ENCODE measurements around the gene BFAR.
A peak's percentile ranks its signal among the peaks of the same experiment; 100 is the strongest.
"Not testable (repeated sequence)": the region's sequence is repeated elsewhere in the genome, so short reads cannot be mapped to it uniquely, and the experiment has no call there.

Gene BFAR, protein sequence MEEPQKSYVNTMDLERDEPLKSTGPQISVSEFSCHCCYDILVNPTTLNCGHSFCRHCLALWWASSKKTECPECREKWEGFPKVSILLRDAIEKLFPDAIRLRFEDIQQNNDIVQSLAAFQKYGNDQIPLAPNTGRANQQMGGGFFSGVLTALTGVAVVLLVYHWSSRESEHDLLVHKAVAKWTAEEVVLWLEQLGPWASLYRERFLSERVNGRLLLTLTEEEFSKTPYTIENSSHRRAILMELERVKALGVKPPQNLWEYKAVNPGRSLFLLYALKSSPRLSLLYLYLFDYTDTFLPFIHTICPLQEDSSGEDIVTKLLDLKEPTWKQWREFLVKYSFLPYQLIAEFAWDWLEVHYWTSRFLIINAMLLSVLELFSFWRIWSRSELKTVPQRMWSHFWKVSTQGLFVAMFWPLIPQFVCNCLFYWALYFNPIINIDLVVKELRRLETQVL

DNA sequence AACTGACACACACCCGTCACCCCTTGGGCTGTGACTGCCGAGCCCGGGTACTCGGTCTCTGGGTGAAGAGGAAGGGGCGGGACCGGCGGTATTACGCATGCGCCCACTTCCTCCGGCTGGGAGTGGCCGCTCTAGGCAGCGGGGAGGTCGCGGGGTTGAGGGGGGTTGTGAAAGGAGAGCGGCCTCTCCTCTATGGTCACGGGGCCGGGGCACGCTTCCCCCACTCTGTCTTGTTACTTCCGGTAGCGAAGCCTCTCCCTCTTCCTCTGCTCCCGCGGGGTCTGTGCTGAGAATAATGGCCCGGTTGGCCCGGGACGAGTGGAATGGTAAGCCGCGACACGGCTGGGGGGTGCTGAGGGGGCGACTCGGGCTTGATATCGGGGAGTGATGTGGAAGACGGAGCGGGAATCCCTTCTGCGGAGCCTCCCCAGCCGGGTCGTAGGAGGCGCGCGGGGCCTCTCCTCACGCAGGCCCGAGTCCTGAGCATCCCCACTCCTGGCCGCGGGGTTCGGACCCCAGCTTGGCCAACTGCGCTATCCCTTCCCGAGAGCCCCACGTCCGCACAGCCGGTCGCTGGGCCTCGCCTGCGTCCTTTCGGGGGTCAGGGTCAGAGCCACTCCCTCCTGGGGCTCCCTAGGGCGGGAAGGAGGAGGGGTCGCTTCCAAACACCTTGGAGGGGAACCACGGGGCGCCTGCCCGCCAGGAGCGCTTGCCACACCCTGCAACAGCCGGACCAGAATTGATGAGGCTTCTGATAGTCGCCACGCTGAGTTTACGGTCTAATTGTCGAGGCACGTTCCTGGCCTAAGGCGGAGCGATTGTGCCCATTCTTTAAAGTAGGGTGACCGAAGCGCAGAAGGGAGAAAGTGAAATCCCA lies at the start of gene BFAR:
Gene BFAR, plus strand, starts transcription at position 259 of the 877 bp plus-strand sequence. CDS start 11,396 bp downstream, outside the sequence.
- DNase-seq (ENCODE audit: low spot score) = peak; percentile 95

DNA sequence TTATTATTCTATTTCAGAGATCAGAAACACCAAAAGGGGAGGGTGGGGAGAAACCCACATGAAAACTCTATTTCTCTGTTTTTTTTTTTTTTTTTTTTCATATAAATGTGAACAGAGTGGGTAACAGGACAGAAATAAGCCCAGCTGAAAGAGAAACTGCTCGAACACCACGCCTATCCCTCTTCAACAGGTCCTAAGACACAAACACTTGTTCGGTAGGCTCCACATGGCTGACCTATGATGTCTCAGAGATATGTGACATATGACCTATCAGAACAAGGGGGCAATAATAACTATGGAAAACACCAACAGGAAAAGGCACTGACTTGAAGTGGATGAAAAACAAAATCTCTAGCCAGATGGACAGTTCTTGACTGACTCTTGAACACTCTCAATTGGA lies 47.5 kb upstream of the BFAR start:
- DNase-seq (ENCODE audit: low spot score) = no peak

DNA sequence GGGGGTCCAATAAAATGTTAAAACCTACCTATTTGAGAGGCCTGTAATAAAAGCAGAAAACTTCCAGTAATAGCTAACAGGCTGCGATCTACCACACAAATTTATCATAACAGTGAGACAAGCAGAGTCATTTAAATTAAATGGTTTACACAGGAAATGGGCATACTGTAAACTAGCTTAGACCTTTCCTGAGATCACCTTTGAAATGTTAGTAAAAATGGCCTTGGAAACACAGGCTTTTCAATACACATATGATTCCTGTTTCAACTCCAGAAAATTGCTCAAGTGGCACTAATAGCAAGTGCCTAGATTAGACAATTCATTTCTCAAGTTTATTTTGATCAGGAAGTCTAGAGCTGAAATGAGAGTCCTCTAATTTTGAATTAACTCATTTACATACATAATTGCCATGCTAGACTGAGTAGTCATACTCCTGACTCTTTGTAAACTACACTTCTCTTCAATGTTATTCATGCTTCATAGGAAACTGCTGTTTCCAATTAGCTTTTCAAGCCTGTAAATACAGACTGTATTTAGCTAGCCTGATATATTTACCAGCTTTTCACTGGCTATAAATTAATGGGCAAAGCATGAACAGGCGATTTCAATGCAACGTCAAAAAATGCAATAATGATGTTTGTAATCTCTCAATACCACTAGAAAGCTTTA lies 46.0 kb upstream of the BFAR start:
- no peak for DNase-seq (ENCODE audit: low spot score)

DNA sequence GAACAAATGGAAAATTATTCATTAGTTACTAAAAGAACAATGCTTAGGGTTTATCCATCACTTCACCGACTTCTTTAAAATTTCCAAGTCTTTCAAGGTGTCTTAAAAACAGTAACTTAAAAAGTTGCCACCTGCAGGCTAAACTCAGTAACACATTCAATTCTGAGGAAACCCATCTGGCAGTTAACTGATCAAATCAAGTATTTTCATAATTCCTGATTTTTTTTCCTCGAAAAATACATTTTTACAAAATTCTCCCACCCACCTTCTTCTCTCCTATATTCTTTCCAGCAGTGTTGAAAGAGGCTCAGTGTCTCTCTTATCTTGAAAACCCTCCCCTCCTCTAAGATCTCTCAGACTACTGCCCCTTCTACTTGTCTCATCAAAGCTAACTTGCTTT lies 32.6 kb upstream of the BFAR start:
- DNase-seq (ENCODE audit: low spot score) = peak; percentile 13

DNA sequence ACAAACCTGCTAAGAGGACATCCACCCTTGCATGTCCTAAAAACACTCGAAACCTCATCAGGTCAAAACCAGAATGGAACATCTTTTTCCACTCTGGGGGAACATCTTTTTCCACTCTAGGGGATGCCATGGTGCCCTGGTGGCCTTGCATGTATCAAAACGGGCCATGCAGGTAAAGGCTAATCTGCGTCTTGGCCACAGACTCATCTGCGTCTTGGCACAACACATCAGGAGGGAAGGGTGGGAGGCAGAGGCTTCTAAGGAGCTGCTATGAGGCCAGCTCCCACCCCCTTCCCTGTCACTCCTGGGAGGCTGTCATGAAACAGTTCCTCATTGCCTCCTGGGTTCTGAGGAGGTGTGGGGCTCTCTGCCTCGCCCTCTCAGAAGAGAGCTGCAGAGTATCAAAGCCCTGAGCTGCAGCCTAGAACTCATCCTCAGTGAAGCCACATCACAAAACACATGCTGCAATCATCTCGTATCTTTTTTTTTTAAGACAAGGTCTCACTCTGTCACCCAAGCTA lies 30.2 kb upstream of the BFAR start:
- no peak for DNase-seq (ENCODE audit: low spot score)

DNA sequence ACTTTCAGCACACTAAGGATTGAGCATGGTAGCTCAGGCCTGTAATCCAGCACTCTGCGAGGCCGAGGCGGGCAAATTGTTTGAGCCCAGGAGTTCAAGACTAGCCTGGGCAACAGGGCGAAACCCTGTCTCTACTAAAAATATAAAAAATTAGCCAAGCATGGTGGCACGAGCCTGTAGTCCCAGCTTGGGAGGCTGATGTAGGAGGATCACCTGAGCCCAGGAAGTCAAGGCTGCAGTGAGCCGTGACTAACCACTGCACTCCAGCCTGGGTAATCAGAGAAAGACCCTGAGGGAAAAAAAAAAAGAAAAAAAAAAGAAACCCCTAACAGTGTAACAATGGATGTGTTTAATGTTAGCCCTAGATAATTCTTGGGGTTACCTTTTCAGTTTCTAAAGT lies 26.6 kb upstream of the BFAR start:
- DNase-seq (ENCODE audit: low spot score) = no peak

DNA sequence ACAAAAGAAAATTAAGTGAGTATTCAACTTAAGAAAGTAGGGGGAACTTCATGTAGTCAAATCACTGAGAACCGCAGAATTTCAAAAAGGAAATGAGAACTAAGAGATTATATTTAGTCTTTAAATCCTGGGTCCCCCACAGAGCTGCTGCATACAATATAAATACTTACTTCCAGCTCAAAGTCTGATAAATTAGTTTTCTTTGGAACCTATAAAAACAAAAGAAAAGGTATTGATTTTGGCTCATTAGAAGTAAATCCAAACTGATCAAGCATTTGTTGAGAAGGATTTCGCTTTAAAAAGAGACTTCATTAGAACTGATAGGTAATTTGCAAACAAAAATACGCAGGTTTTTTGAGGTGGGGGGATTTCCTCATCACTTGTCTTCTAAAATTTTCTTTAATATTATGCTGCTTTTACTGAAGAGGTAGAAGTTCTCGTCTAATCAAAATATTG lies 24.6 kb upstream of the BFAR start:
- no peak for DNase-seq (ENCODE audit: low spot score)

DNA sequence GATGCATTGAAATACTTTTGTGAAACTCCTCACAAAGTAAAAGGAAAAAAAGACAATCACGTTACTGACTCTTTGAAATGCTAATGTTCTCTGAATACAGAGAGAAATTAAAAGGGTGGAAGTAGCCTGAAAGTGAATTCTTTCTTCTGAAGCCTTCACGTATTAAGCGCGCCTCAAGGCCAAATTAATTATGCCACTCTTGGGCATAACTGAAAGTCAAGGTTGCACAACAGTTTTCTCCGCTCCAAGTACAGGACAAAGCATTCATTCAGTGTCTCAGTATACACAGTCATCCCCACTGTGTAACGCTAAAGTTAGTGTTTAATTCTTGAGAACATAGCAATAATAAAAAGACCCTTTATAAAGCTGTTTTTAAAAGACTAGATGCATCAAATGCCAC lies 24.1 kb upstream of the BFAR start:
- DNase-seq (ENCODE audit: low spot score) = no peak

DNA sequence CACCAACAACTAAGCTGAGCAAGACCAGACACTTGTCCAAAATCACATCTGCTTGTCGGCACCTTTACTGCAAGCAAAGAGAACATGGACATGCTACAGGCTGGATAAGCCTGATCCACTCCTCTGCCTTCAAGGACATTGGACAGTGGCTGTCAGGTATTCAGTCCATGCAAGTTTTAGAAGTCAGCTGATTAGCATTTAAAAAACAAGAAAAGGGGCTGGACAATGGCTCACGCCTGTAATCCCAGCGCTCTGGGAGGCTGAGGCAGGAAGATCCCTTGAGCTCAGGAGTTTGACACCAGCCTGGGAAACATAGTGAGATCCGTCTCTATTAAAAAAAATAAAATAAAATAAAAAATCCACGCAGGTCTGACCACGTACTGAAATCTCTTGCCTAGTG lies 23.0 kb upstream of the BFAR start:
- no peak for DNase-seq (ENCODE audit: low spot score)

DNA sequence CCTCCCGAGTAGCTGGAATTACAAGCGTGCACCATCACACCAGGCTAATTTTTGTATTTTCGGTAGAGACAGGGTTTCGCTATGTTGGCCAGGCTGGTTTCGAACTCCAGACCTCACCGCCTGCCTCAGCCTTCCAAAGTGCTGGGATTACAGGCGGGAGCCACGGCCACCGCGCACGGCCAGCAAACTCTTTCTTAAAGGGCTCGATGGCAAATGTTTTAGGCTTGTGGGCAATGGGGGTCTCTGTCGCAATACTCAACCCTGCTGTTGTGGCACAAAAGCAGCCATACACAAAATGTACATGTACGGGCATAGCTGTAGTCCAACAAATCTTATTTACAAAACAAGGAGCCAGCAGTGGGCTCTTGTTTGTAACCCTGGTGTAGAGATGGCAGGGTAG lies 21.1 kb upstream of the BFAR start:
- DNase-seq (ENCODE audit: low spot score) = no peak

DNA sequence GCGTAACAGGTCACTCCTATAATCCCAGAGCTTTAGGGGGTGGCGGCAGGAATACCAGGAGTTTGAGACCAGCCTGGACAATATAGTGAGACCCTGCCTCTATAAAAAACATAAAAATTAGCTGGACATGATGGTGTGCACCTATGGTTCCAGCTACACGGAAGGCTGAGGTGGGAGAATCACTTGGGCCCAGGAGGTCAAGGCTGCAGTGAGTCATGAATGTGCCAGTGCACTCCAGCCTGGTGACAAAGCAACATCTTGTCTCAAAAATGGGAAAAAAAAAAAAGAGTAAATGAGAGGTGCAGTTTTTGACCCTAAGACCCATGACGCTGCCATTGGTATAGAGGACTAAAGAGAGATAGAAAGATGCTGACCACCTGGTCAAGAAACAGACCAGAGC lies 18.8 kb upstream of the BFAR start:
- no peak for DNase-seq (ENCODE audit: low spot score)

DNA sequence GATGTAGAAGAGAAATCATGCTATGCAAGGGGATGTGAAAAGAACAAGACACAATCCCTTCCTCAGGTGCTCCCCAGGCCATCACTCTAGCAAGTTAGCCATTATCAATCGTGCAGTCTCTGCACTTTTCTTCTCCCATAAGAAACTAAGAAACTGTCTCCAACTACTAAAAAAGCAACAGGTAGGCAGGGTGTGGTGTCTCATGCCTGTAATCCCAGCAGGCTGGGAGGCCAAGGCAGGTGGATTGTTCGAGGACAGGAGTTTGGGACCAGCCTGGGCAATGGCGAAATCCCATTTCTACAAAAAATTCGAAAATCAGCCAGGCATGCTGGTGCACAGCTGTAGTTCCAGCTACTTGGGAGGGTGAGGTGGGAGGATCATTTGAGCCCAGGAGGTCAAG lies 16.5 kb upstream of the BFAR start:
- no peak for DNase-seq (ENCODE audit: low spot score)

DNA sequence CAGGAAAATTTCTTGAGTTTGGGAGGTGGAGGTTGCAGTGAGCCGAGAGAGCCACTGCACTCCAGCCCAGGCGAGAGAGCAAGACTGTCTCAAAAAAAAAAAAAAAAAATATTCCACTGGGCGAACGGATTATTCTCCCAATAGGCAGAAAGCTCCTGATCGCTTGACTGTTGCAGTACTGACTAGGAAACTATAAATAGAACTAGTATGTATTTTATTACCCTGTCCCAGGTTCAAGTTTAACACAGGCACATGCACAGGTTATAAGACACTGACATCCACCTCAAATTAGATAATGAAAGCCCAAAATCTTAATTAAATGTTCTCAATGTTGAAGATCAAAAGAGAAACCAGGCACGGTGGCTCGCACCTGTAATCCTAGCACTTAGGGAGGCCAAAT lies 14.2 kb upstream of the BFAR start:
- DNase-seq (ENCODE audit: low spot score) = no peak

DNA sequence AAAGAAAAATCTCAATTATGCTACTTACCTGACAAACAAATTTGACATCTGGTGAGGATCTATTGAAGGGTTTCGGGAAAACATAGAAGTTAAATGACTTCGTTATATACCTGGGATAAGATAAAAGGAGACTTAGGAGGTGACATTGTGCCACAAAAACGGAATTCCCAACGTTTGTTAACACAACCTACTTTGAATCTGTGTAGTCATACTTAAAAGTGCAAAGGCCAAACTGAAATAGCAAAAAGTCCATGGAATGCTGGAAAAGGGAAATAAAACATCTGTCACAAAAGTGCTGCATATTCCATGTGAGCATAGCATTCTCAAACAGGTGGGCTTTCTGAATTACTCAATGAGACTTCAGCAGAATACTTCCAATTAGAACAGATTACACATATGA lies 5.7 kb upstream of the BFAR start:
- no peak for DNase-seq (ENCODE audit: low spot score)

DNA sequence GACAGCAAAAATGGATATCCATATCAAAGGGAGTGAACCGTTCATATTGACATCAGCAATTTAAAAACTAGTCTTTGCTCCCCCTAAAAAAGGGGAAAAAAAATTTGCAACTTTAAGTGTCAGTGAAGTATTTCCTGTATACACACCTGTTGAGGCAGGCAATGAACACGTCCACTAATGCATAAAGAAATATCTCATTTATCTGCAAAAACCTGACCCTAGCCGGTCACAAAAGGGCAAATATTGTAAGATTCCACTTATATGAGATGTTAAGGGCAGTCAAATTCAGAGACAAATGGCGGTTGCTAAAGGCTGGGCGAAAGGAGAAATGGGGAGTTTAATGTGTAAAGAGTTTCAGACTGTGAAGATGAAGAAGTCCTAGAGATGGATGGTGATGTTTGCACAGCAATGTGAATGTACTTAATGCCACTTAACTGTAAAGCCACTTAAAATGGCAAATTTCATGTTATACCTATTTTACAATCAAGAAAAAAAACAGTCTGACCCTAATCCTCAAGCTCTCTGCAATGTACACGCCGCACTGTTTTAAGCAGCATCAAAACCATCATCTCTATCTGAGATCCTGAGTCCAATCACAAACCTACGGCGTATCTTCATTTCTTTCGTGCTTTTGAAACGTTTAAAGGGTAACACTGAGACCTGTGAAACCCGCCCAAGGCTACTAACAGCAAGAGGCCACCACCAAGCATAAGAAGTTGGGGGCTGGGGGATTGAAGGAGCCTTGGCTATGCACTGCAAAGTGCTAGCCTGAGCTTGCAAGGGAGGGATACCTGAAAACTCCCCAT lies 3.7 kb upstream of the BFAR start:
- no peak for DNase-seq (ENCODE audit: low spot score)

DNA sequence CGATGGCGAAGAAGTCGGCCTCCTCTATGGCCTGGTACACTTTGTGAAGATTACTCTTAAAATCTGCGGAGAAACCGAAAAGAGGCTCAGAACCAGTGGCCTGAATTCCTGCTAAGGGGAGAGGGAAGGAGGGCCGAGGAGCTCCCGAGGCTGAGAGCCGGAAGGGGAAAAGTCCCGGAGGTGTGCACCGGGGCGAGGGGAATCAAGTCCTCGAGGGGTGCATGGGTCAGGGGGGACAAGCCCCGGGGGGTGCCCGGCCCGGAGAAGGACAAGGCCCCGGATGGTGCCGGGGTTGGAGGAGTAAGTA lies 3.2 kb upstream of the BFAR start:
- DNase-seq (ENCODE audit: low spot score) = peak; percentile 8

DNA sequence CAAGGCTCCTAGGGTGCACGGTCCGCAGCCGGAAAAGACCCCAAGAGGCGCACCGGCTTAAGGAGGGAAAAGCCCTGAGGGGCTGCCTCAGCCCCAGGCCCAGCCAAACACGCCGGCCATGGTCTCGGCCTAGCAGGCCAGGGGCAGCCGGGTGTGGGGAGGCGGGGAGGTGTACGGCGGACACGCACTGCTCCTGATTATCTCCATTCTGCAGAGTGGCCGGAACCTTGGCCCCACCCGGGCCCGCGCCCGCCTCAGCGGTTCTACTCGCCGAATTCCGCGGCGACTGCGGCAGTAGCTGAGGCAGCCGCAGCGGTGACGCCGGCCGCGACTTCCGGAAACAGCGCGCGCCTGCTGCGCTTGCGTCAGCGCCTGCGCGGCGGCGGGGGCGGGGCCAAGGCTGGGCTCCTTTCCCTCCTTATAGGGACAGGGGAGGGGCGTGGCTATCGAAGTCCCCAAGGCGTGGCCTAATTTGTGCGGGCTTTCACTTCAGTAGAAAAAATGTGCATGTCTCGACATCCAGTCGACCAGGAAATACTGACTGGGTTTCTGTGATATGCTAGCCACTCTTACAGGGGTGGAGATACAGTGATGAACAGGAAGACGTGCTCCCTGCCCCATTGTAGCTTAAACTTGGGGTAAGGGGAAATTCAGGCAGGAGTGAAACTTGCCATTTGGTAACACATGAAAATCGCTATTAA lies 2.7 kb upstream of the BFAR start, which contains the start of gene PARN:
Gene PARN, minus strand, starts transcription at position 342 of the 701 bp plus-strand sequence. Its CDS starts 135 bp downstream, at position 207.
- DNase-seq (ENCODE audit: low spot score) = peak; percentile 97

DNA sequence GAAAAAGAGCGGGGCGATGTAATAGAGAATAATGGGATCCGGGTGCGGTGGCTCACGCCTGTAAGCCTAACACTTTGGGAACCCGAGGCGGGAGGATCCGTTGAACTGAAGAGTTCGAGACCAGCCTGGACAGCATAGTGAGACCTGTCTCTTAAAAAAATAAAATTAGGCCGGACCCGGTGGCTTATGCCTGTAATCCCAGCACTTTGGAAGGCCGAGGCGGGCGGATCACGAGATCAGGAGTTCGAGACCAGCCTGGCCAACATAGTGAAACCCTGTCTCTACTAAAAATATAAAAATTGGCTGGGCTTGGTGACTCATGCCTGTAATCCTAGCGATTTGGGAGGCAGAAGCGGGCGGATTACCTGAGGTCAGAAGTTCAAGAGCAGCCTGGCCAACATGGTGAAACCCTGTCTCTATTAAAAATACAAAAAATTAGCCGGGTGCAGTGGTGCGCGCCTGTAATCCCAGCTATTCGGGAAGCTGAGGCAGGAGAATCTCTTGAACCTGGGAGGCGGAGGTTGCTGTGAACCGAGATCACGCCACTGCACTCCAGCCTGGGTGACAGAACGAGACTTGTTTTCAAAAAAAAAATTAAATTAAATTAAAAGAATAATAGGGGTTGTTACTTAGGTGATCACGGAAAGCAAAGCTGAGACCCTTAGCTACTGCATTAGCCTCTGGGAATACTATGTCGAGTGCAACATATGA lies 2.0 kb upstream of the BFAR start:
- not testable (repeated sequence) for DNase-seq (ENCODE audit: low spot score)

DNA sequence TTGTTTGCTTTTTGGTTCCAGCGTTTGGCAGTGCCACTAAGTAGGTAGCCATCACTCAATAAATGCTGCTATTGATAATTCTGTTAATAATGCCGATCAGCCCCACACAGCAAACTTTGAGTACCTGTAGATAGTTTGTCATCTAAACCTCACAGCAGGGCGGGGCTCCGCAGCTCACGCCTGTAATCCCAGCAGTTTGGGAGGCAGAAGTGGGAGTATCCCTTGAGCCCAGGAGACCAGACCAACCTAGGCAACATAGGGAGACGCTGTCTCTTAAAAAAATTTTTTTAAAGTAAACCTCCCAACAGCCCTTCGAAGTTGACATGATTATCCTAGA lies 1.6 kb downstream of the BFAR start:
- no peak for DNase-seq (ENCODE audit: low spot score)
